WTC11 (cell line): ENCODE results near the gene NINJ2. TPM values are rescaled to one million over a fixed set of nuclear protein-coding genes. Genes with fewer than 3 reads are reported as not detected.

Experiments used
- ATAC-seq: fragments of 200-7000 bp; cut with Tn5 transposase; 2 replicates; pipeline ENCODE4 v1.10.0; 2021; ENCODE audit warnings: mild to moderate bottlenecking, moderate library complexity
- CTCF ChIA-PET: fragments of 300-600 bp; sonication (Branson Sonifier 250); formaldehyde crosslinking; loops from one replicate; lab custom pipeline; 2021; ENCODE audit warnings: antibody characterized with exemption; lab: Charles Lee
- POLR2A ChIA-PET: fragments of 350-600 bp; sonication (Branson Sonifier 250); formaldehyde crosslinking; loops from one replicate; lab custom pipeline; 2021; ENCODE audit warnings: antibody characterized with exemption; lab: Charles Lee
- DNase-seq: peaks from one replicate; pipeline ENCODE4 v3.0.0; 2021; ENCODE audit warnings: low spot score
- H3K27ac Mint-ChIP-seq: 2 replicates; pipeline ENCODE4 v1.8.0; 2021; ENCODE audit warnings: mixed read lengths
- H3K27me3 Mint-ChIP-seq: 2 replicates; pipeline ENCODE4 v1.8.0; 2021; ENCODE audit warnings: low read depth, mild to moderate bottlenecking, moderate library complexity, mixed read lengths
- H3K36me3 Mint-ChIP-seq: 2 replicates; pipeline ENCODE4 v1.8.0; 2021; ENCODE audit warnings: mixed read lengths
- H3K4me1 Mint-ChIP-seq: 2 replicates; pipeline ENCODE4 v1.8.0; 2022; ENCODE audit warnings: mixed read lengths
- H3K4me3 Mint-ChIP-seq: 2 replicates; pipeline ENCODE4 v1.8.0; 2021; ENCODE audit warnings: mild to moderate bottlenecking, moderate library complexity, mixed read lengths
- H3K9me3 Mint-ChIP-seq: 2 replicates; pipeline ENCODE4 v1.8.0; 2021; ENCODE audit warnings: mixed read lengths
- AR ChIP-seq: fragments of 250-450 bp; sonication (Bioruptor Pico); IDR thresholded peaks from 2 replicates; pipeline ENCODE4 v1.9.0; 2021; ENCODE audit warnings: mild to moderate bottlenecking
- CREB1 ChIP-seq: sonication (generic); formaldehyde crosslinking; IDR thresholded peaks from 2 replicates; pipeline ENCODE4 v1.8.0; 2023; ENCODE audit warnings: mild to moderate bottlenecking, missing genetic modification reagents
- CREM ChIP-seq: sonication (generic); formaldehyde crosslinking; IDR thresholded peaks from 2 replicates; pipeline ENCODE4 v1.8.1; 2022; ENCODE audit warnings: mild to moderate bottlenecking, missing genetic modification reagents, moderate library complexity
- GABPB1 ChIP-seq: sonication (generic); formaldehyde crosslinking; IDR thresholded peaks from 2 replicates; pipeline ENCODE4 v1.8.1; 2023; ENCODE audit warnings: mild to moderate bottlenecking, missing genetic modification reagents
- GRHL2 ChIP-seq: fragments of 250-450 bp; sonication (Bioruptor Pico); IDR thresholded peaks from 2 replicates; pipeline ENCODE4 v1.8.0; 2022; ENCODE audit warnings: mild to moderate bottlenecking, moderate library complexity; ENCODE audit not compliant: insufficient replicate concordance, severe bottlenecking
- IRF2 ChIP-seq: sonication (generic); formaldehyde crosslinking; IDR thresholded peaks from 2 replicates; pipeline ENCODE4 v1.8.0; 2022; ENCODE audit warnings: low read depth, missing genetic modification reagents, borderline replicate concordance
- KAT7 ChIP-seq: sonication (generic); formaldehyde crosslinking; IDR thresholded peaks from 2 replicates; pipeline ENCODE4 v1.8.1; 2023; ENCODE audit warnings: missing genetic modification reagents, mild to moderate bottlenecking, borderline replicate concordance
- NFATC4 ChIP-seq: fragments of 250-450 bp; sonication (Bioruptor Pico); IDR thresholded peaks from 2 replicates; pipeline ENCODE4 v1.9.0; 2021; ENCODE audit warnings: mild to moderate bottlenecking
- NR1H2 ChIP-seq: sonication (generic); formaldehyde crosslinking; IDR thresholded peaks from 2 replicates; pipeline ENCODE4 v1.9.0; 2021; ENCODE audit warnings: mild to moderate bottlenecking, moderate library complexity, missing genetic modification reagents
- PREB ChIP-seq: sonication (generic); formaldehyde crosslinking; IDR thresholded peaks from 2 replicates; pipeline ENCODE4 v1.8.1; 2022; ENCODE audit warnings: mild to moderate bottlenecking, missing genetic modification reagents, moderate library complexity, borderline replicate concordance
- TCF7 ChIP-seq: sonication (generic); formaldehyde crosslinking; IDR thresholded peaks from 2 replicates; pipeline ENCODE4 v1.8.0; 2022; ENCODE audit warnings: mild to moderate bottlenecking, low read depth, missing genetic modification reagents, moderate library complexity
- ZNF121 ChIP-seq: sonication (generic); formaldehyde crosslinking; IDR thresholded peaks from 2 replicates; pipeline ENCODE4 v1.8.0; 2023; ENCODE audit warnings: missing genetic modification reagents
- ZNF138 ChIP-seq: sonication (generic); formaldehyde crosslinking; conservative IDR thresholded peaks from 2 replicates; pipeline ENCODE4 v1.8.1; 2022; ENCODE audit warnings: mild to moderate bottlenecking, moderate library complexity, missing genetic modification reagents
- ZNF219 ChIP-seq: sonication (generic); formaldehyde crosslinking; IDR thresholded peaks from 2 replicates; pipeline ENCODE4 v1.8.0; 2023; ENCODE audit warnings: missing genetic modification reagents, mild to moderate bottlenecking, borderline replicate concordance
- ZNF232 ChIP-seq: sonication (generic); formaldehyde crosslinking; IDR thresholded peaks from 2 replicates; pipeline ENCODE4 v1.8.0; 2022; ENCODE audit warnings: mild to moderate bottlenecking, missing genetic modification reagents
- ZNF416 ChIP-seq: fragments of 250-450 bp; sonication (Bioruptor Pico); IDR thresholded peaks from 2 replicates; pipeline ENCODE4 v1.9.0; 2021; ENCODE audit warnings: mild to moderate bottlenecking, inconsistent platforms
- ZNF671 ChIP-seq: fragments of 250-450 bp; sonication (Bioruptor Pico); IDR thresholded peaks from 2 replicates; pipeline ENCODE4 v1.8.0; 2021; ENCODE audit warnings: mild to moderate bottlenecking
- total RNA-seq: library from RNA; stranded (reverse); gene quantifications from 3 replicates; pipeline ENCODE4 v1.2.3, GENCODE V29; 2021
- TF ChIP-seq, protein P1 (sequence below): sonication (generic); formaldehyde crosslinking; IDR thresholded peaks from 2 replicates; pipeline ENCODE4 v1.8.1; 2023; ENCODE audit warnings: mild to moderate bottlenecking, moderate library complexity, missing genetic modification reagents
- TF ChIP-seq, protein P2 (sequence below): sonication (generic); formaldehyde crosslinking; IDR thresholded peaks from 2 replicates; pipeline ENCODE4 v1.8.0; 2023; ENCODE audit warnings: mild to moderate bottlenecking, missing genetic modification reagents
- TF ChIP-seq, protein P3 (sequence below): fragments of 250-450 bp; sonication (Bioruptor Pico); IDR thresholded peaks from 2 replicates; pipeline ENCODE4 v1.9.0; 2021; ENCODE audit warnings: mild to moderate bottlenecking
- TF ChIP-seq, protein P4 (sequence below): sonication (generic); formaldehyde crosslinking; IDR thresholded peaks from 2 replicates; pipeline ENCODE4 v1.8.1; 2022; ENCODE audit warnings: low read depth, mild to moderate bottlenecking, moderate library complexity, missing genetic modification reagents, borderline replicate concordance
- TF ChIP-seq, protein P5 (sequence below): sonication (generic); formaldehyde crosslinking; IDR thresholded peaks from 2 replicates; pipeline ENCODE4 v1.8.0; 2022; ENCODE audit warnings: mild to moderate bottlenecking, missing genetic modification reagents
- TF ChIP-seq, protein P6 (sequence below): sonication (generic); formaldehyde crosslinking; conservative IDR thresholded peaks from 2 replicates; pipeline ENCODE4 v1.8.1; 2022; ENCODE audit warnings: mild to moderate bottlenecking, missing genetic modification reagents

The NINJ2 gene
- total RNA-seq, 1 experiment from 2014 or later: 0.42 TPM

DNA sequence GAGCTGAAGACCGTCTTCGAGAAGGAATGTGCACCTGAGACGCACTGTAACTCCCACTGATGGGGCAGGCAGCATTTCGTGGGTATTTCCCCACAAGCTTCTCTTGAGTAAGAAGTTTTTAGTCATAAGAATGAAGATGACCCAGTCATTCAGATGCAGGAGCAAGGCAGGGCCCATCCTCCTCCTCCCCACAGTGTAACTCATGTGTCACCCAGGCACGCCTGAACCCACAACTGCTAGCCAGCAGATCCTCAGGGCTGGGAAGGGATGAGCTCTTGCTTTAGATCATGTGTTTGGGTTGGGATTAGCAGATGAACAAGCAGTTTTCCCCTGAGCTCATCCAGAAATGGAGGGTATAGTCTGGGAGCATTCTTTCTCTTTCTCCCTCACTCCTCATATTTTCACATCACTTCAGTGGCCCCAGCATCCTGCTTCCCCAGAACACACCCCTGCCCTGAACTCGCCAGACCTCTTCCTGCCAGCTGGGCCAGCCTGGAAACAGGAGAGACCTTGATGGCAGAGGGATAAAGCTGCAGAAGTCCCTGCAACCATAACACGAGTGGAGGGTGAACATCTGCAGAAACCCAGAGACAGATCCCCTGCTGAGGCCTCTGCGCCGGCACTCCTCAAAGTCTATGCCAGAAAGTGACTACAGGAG lies 130.2 kb downstream of the NINJ2 start:
- H3K36me3 Mint-ChIP-seq: peaks cover 26% of the 10 kb centered on the region
- TF ChIP-seq ZNF121 (CRISPR knock-in tag) (no peak), KAT7 (no peak), ZNF232 (CRISPR knock-in tag) (no peak), IRF2 (CRISPR knock-in tag) (no peak), NR1H2 (CRISPR knock-in tag) (no peak), GRHL2 (CRISPR knock-in tag) (no peak), ZNF416 (no peak), ZNF671 (CRISPR knock-in tag) (no peak), ZNF138 (CRISPR knock-in tag) (no peak), CREM (CRISPR knock-in tag) (no peak), PREB (CRISPR knock-in tag) (no peak), AR (CRISPR knock-in tag) (no peak)
- TF ChIP-seq, protein P1, sequence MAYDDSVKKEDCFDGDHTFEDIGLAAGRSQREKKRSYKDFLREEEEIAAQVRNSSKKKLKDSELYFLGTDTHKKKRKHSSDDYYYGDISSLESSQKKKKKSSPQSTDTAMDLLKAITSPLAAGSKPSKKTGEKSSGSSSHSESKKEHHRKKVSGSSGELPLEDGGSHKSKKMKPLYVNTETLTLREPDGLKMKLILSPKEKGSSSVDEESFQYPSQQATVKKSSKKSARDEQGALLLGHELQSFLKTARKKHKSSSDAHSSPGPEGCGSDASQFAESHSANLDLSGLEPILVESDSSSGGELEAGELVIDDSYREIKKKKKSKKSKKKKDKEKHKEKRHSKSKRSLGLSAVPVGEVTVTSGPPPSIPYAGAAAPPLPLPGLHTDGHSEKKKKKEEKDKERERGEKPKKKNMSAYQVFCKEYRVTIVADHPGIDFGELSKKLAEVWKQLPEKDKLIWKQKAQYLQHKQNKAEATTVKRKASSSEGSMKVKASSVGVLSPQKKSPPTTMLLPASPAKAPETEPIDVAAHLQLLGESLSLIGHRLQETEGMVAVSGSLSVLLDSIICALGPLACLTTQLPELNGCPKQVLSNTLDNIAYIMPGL (CRISPR knock-in tag): no peak
- TF ChIP-seq, protein P2, sequence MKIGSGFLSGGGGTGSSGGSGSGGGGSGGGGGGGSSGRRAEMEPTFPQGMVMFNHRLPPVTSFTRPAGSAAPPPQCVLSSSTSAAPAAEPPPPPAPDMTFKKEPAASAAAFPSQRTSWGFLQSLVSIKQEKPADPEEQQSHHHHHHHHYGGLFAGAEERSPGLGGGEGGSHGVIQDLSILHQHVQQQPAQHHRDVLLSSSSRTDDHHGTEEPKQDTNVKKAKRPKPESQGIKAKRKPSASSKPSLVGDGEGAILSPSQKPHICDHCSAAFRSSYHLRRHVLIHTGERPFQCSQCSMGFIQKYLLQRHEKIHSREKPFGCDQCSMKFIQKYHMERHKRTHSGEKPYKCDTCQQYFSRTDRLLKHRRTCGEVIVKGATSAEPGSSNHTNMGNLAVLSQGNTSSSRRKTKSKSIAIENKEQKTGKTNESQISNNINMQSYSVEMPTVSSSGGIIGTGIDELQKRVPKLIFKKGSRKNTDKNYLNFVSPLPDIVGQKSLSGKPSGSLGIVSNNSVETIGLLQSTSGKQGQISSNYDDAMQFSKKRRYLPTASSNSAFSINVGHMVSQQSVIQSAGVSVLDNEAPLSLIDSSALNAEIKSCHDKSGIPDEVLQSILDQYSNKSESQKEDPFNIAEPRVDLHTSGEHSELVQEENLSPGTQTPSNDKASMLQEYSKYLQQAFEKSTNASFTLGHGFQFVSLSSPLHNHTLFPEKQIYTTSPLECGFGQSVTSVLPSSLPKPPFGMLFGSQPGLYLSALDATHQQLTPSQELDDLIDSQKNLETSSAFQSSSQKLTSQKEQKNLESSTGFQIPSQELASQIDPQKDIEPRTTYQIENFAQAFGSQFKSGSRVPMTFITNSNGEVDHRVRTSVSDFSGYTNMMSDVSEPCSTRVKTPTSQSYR (CRISPR knock-in tag): no peak
- TF ChIP-seq, protein P3, sequence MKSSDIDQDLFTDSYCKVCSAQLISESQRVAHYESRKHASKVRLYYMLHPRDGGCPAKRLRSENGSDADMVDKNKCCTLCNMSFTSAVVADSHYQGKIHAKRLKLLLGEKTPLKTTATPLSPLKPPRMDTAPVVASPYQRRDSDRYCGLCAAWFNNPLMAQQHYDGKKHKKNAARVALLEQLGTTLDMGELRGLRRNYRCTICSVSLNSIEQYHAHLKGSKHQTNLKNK (CRISPR knock-in tag): no peak
- no peak for DNase-seq

DNA sequence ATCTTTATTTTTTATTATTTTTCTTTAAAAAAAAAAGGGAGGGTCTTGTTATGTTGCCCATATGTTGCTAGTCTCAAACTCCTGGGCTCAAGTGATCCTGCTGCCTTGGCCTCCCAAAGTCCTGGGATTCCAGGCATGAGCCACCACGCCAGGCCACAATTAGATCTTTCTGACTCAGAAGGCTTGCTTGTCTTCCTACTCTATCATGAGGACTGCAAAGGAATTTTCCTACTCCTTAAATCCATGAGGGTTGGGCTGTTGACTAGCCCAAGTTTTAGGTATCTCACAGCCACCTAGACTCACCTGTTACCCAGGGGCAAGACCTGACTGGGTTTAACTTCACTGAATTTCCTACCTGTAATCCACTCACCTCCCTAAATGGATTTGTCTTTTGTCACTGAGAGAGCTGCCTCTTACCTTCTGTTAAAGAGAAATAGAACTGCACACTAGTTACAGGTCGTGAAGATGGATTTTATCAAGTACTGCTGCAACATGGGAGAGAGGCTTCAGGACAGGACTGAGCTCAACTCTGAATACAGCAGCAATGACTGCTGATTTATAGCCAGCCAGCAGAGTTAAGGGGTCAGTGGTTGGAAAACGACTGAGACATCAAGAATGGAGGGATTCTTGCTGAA lies 131.2 kb downstream of the NINJ2 start:
- POLR2A ChIA-PET: no interaction called here
- H3K9me3 Mint-ChIP-seq: peaks cover 29% of the 10 kb centered on the region
- ATAC-seq: no peak
- H3K27ac Mint-ChIP-seq: no peak overlapping the region
- H3K4me1 Mint-ChIP-seq: peaks cover 5% of the 10 kb centered on the region; the same call in 1 of the 2 replicates
- peaks cover 26% of the 10 kb centered on the region for H3K36me3 Mint-ChIP-seq
- DNase-seq: no peak
- no peak overlapping the region for H3K4me3 Mint-ChIP-seq
- peaks cover 3% of the 10 kb centered on the region for H3K27me3 Mint-ChIP-seq
- CTCF ChIA-PET: interaction anchor here (0.6 kb wide), 1 partner anchor 225 kb away, joined by 3 read pairs; no protein-coding TSS in a partner anchor
- TF ChIP-seq GABPB1 (CRISPR knock-in tag) (no peak), ZNF138 (CRISPR knock-in tag) (no peak), ZNF219 (no peak), ZNF232 (CRISPR knock-in tag) (no peak), NFATC4 (CRISPR knock-in tag) (no peak), TCF7 (CRISPR knock-in tag) (no peak), ZNF416 (no peak), CREB1 (CRISPR knock-in tag) (no peak), CREM (CRISPR knock-in tag) (no peak), ZNF121 (CRISPR knock-in tag) (no peak)
- TF ChIP-seq, protein P4, sequence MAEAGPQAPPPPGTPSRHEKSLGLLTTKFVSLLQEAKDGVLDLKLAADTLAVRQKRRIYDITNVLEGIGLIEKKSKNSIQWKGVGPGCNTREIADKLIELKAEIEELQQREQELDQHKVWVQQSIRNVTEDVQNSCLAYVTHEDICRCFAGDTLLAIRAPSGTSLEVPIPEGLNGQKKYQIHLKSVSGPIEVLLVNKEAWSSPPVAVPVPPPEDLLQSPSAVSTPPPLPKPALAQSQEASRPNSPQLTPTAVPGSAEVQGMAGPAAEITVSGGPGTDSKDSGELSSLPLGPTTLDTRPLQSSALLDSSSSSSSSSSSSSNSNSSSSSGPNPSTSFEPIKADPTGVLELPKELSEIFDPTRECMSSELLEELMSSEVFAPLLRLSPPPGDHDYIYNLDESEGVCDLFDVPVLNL: no peak
- TF ChIP-seq, protein P5, sequence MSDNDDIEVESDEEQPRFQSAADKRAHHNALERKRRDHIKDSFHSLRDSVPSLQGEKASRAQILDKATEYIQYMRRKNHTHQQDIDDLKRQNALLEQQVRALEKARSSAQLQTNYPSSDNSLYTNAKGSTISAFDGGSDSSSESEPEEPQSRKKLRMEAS (CRISPR knock-in tag): no peak
- TF ChIP-seq, protein P6, sequence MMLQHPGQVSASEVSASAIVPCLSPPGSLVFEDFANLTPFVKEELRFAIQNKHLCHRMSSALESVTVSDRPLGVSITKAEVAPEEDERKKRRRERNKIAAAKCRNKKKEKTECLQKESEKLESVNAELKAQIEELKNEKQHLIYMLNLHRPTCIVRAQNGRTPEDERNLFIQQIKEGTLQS (CRISPR knock-in tag): no peak

More for the DNA sequence above, 130.2 kb downstream of the NINJ2 start:
- peaks cover 5% of the 10 kb centered on the region; the same call in 1 of the 2 replicates for H3K4me1 Mint-ChIP-seq
- no peak overlapping the region for H3K4me3 Mint-ChIP-seq
- H3K27me3 Mint-ChIP-seq: peaks cover 3% of the 10 kb centered on the region
- POLR2A ChIA-PET: no interaction called here
- H3K9me3 Mint-ChIP-seq: peaks cover 29% of the 10 kb centered on the region
- ATAC-seq: no peak
- CTCF ChIA-PET: interaction anchor here (0.6 to 0.8 kb wide), 3 partner anchors 12 to 224 kb away, joined by 3 read pairs; no protein-coding TSS in a partner anchor
- H3K27ac Mint-ChIP-seq: no peak overlapping the region
